Measurements from ENCODE around the gene EFHC2.

The EFHC2 gene

DNA sequence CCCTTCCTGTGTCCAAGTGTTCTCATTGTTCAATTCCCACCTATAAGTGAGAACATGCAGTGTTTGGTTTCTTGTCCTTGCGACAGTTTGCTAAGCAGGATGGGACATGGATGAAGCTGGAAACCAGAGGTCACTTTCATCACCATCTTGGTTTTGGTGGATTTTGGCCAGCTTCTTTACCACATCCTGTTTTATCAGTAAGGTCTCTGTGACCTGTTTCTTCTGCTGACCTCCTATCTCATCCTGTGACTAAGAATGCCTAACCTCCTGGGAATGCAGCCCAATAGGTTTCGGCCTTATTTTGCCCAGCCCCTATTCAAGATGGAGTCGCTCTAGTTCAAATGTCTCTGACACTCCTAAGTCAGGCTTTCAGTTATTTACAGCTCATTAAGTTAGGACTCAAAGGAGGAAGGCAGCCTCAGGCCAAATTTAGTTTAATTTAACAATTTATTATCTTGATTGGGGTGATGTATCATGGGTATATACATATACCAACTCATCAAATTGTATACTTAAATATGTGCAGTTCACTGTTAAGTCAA is 200.3 kb downstream of the EFHC2 start:
- DNase-seq, result no peak

GRCh38 chrX:44130189-44130588 is 213.3 kb downstream of the EFHC2 start:
- no peak for DNase-seq

DNA sequence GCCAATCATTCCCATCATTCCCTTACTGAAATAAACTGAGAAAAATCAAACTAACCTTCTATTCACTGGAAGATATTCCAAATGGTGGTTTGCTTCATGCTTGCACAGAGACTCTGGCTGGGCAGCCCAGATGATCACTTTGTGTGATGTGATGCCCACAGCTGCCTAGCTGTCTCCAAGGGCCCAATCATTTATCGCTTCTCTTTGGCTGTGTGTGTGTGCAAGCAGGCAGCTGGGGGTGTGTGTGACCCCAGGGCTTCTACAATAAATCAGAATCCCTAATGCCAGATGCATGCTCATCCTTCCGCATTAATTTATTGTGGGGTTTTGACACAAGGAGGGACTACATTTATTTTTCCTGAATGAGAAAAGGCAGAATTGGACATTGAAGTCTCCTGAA is 230.1 kb downstream of the EFHC2 start:
- DNase-seq, result no peak

DNA sequence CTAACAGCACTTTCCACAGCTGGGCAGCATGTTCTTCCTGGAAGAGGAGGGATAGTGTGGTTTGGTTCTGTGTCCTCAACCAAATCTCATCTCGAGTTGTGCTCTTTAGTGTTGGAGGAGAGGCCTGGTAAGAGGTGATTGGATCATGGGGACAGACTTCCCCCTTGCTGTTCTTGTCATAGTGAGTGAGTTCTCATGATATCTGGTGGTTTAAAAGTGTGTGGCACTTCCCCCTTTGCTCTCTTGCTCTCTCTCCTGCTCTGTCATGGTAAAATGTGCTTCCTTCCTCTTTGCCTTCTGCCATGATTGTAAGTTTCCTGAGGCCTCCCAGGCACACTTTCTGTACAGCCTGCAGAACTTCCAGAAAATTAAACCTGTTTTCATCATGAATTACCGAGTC is 236.6 kb downstream of the EFHC2 start:
- DNase-seq, result no peak

- DNase-seq, result no peak
Observed at GRCh38 chrX:44105228-44105913, 238.1 kb downstream of the EFHC2 start.

- no peak for DNase-seq
Observed at GRCh38 chrX:44104699-44105098, 238.8 kb downstream of the EFHC2 start.

- DNase-seq, result no peak
Observed at GRCh38 chrX:44101281-44101680, 242.2 kb downstream of the EFHC2 start.

DNA sequence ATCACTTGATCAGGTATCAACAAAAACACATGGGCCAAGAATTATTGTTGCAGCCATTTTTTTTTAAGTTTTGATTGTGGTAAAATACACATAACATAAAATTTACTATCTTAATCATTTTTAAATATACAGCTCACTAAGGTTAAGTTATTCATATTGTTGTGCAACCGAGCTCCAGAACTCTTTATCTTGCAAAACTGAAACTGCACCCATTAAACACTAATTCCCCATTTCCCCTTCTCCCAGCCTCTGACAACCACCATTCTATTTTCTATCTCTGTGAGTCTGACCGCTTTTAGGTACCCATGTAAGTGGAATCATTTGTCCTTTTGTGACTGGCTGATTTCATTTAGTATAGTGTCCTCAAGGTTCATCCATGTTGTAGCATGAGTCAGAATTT is 244.1 kb downstream of the EFHC2 start:
- no peak for DNase-seq
